ENCODE results near the gene TDRD5.

Gene TDRD5

GRCh38 chr1:179729881-179730280 lies 138.2 kb downstream of the TDRD5 start:
- H3K4me3 ChIP-seq (ENCODE audit: low read depth, low read length), result no peak overlapping the region
- TF ChIP-seq, protein P1, sequence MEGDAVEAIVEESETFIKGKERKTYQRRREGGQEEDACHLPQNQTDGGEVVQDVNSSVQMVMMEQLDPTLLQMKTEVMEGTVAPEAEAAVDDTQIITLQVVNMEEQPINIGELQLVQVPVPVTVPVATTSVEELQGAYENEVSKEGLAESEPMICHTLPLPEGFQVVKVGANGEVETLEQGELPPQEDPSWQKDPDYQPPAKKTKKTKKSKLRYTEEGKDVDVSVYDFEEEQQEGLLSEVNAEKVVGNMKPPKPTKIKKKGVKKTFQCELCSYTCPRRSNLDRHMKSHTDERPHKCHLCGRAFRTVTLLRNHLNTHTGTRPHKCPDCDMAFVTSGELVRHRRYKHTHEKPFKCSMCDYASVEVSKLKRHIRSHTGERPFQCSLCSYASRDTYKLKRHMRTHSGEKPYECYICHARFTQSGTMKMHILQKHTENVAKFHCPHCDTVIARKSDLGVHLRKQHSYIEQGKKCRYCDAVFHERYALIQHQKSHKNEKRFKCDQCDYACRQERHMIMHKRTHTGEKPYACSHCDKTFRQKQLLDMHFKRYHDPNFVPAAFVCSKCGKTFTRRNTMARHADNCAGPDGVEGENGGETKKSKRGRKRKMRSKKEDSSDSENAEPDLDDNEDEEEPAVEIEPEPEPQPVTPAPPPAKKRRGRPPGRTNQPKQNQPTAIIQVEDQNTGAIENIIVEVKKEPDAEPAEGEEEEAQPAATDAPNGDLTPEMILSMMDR (IDR thresholded peaks at IDR 0.05; ENCODE audit: control insufficient read depth, extremely low read depth, insufficient read depth), result no peak
- DNase-seq (ENCODE audit: low read depth), result no peak

DNA sequence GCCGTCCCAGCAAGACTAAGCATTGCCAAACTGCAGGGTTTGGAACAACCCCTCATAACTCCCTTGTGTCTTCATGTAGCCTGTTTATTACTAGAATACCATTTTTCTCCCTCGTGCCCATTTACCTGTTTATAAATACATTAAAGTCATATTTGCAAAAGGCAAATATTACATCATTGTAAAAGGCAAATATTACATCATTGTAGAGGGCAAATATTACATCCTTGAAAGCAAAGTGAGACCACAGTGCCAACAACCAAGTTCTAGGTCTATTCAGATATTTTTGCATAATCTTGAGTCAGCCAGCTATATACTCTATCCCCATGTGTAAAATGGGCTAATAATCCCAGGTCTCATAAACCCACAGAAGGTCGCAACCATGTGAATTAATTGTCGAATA lies 140.0 kb downstream of the TDRD5 start:
- TF ChIP-seq, protein P1 (IDR thresholded peaks at IDR 0.05; ENCODE audit: control insufficient read depth, extremely low read depth, insufficient read depth), result no peak
- peak; percentile 37 for DNase-seq (ENCODE audit: low read depth)

More for the DNA sequence above, 140.0 kb downstream of the TDRD5 start:
- H3K4me3 ChIP-seq (ENCODE audit: low read depth, low read length), result no peak overlapping the region

Measured in LNCaP clone FGC (cell line).